RWPE2 (cell line): Measurements from ENCODE around the gene UBASH3A.
A peak's percentile ranks its signal among the peaks of the same experiment; 100 is the strongest.

Experiments used
- ATAC-seq: fragments of 200-7000 bp; cut with Tn5 transposase; 3 replicates; pipeline ENCODE4 v1.9.1; 2021; ENCODE audit warnings: low read depth
- DNase-seq: peaks from one replicate; pipeline ENCODE4 v3.0.0-alpha.2; 2020; ENCODE audit warnings: low spot score
- H3K27ac ChIP-seq: fragments of 450-650 bp; 2 replicates; pipeline ENCODE4 v1.5.1; 2017; ENCODE audit warnings: mild to moderate bottlenecking; ENCODE audit not compliant: poor library complexity, severe bottlenecking
- H3K27me3 ChIP-seq: fragments of 250-450 bp; sonication (Bioruptor Pico); 2 replicates; pipeline ENCODE4 v1.5.1; 2021; ENCODE audit warnings: mild to moderate bottlenecking, moderate library complexity; ENCODE audit not compliant: insufficient read depth, poor library complexity, severe bottlenecking
- H3K36me3 ChIP-seq: fragments of 250-450 bp; sonication (Bioruptor Pico); 2 replicates; pipeline ENCODE4 v1.5.1; 2020; ENCODE audit warnings: low read depth, mild to moderate bottlenecking, moderate library complexity
- H3K4me1 ChIP-seq: fragments of 250-450 bp; sonication (Bioruptor Pico); 2 replicates; pipeline ENCODE4 v1.5.1; 2021; ENCODE audit warnings: mild to moderate bottlenecking, moderate library complexity; ENCODE audit not compliant: insufficient read depth, poor library complexity, severe bottlenecking
- H3K4me3 ChIP-seq: fragments of 250-450 bp; sonication (Bioruptor Pico); 2 replicates; pipeline ENCODE4 v1.5.1; 2021; ENCODE audit warnings: mild to moderate bottlenecking, moderate library complexity; ENCODE audit not compliant: severe bottlenecking
- H3K9me3 ChIP-seq: fragments of 250-450 bp; sonication (Bioruptor Pico); 2 replicates; pipeline ENCODE4 v1.5.1; 2021; ENCODE audit warnings: mild to moderate bottlenecking, moderate library complexity; ENCODE audit not compliant: severe bottlenecking
- TF ChIP-seq, protein P1 (sequence below): fragments of 450-650 bp; IDR thresholded peaks from one replicate; pipeline ENCODE4 v1.5.1; 2017; ENCODE audit warnings: mild to moderate bottlenecking, moderate library complexity; ENCODE audit not compliant: poor library complexity, severe bottlenecking

Gene UBASH3A

DNA sequence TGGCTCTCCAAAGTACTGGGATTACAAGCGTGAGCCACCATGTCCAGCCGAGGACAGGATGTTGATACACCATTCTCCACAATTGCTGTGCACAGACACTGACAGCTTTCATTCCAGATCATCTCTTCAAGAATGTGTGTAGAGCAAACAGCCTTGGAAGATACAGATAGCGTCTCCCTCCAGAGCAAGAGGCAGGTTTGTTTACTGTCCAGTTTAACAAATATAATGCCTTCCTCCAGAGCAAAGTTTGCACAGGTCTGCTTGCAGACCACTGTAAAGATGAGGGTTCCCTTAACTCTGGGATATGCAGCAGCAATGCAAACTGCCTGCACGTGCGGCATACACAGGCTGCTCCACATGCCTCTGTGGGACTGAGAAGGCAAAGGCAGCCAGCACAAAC is 12.4 kb upstream of the UBASH3A start:
- Histone ChIP-seq H3K4me3 (no peak overlapping the region), H3K27ac (no peak overlapping the region), H3K9me3 (no peaks in the 10 kb centered on the region), H3K4me1 (peaks cover 7% of the 10 kb centered on the region), H3K36me3 (no peaks in the 10 kb centered on the region), H3K27me3 (no peaks in the 10 kb centered on the region)
- TF ChIP-seq, protein P1, sequence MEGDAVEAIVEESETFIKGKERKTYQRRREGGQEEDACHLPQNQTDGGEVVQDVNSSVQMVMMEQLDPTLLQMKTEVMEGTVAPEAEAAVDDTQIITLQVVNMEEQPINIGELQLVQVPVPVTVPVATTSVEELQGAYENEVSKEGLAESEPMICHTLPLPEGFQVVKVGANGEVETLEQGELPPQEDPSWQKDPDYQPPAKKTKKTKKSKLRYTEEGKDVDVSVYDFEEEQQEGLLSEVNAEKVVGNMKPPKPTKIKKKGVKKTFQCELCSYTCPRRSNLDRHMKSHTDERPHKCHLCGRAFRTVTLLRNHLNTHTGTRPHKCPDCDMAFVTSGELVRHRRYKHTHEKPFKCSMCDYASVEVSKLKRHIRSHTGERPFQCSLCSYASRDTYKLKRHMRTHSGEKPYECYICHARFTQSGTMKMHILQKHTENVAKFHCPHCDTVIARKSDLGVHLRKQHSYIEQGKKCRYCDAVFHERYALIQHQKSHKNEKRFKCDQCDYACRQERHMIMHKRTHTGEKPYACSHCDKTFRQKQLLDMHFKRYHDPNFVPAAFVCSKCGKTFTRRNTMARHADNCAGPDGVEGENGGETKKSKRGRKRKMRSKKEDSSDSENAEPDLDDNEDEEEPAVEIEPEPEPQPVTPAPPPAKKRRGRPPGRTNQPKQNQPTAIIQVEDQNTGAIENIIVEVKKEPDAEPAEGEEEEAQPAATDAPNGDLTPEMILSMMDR: no peak
- no peak for ATAC-seq
- DNase-seq: no peak

DNA sequence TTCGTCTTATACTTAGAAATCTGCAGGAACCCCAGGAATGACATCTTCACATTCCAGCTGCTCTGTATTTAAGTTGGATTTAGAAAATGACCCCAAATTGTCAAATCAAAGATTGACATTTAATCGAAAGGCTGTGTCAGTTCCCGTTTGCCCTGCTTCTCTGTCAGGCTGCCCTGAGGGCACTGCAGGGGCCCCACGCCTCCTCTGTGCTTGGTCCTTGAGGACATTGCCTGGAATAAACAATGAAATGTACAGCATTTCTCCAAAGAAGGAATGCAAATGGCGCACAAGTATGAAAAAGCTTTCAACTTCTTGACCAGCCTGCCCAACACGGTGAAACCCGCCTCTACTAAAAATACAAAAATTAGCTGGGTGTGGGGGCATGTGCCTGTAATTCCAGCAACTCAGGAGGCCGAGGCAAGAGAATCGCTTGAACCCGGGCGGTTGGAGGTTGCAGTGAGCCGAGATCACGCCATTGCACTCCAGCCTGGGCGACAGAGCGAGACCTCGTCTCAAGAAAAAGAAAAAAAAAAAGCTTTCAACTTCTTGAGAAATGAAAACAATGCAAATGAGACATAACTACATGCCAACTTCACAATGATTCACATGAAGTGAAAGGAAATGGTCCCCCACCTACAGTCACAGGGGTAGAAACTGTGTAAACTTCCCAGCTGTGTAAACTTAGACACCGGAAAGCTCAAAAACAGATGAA is 10.8 kb upstream of the UBASH3A start:
- Histone ChIP-seq H3K4me1 (peaks cover 8% of the 10 kb centered on the region), H3K27me3 (no peaks in the 10 kb centered on the region), H3K36me3 (no peaks in the 10 kb centered on the region), H3K4me3 (no peak overlapping the region), H3K9me3 (no peaks in the 10 kb centered on the region), H3K27ac (no peak overlapping the region)
- TF ChIP-seq, protein P1: no peak
- DNase-seq (no peak), ATAC-seq (no peak)

DNA sequence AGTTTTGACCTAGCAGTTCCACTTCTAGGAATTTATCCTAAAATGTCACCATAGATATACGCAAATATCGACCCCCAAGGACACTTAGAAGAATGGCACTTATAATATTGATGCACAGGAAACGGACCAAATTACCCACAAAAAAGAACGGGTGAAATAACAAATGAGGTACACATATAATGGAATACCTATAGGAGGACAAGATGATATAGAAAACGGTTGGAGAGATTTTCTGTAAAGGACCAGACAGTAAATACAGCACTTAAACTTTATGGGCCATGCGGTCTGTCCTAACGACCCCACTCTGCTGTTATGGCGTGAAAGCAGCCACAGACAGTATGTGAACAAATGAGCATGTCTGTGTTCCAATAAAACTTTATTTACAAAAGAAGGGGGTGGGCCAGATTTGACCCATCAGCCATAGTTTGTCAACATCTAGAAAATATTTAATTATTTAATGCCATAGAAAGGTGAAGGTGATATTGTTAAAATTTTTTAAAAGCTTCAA is 10.2 kb upstream of the UBASH3A start:
- Histone ChIP-seq H3K27ac (no peak overlapping the region), H3K27me3 (no peaks in the 10 kb centered on the region), H3K36me3 (no peaks in the 10 kb centered on the region), H3K4me1 (peaks cover 8% of the 10 kb centered on the region), H3K9me3 (no peaks in the 10 kb centered on the region), H3K4me3 (no peak overlapping the region)
- ATAC-seq (no peak), DNase-seq (no peak)
- TF ChIP-seq, protein P1: no peak

DNA sequence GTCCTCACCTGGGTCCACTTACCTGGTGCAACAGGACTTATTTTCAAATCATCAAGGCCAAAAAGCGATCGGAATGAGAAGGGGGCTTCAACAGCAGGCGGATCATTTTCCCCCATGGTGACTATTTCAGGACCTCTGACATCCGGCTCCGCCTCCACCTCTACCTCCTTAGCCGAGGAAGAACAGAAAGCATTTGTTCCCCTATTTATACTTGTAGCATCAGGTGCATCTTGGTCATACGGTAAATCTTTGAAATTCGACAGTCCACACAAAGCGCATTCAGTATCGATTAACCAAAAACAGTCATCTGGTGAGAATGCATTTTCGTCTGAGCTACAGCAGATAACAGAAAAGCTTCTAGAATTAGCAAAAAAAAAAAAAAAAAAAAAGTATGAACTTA is 8.4 kb upstream of the UBASH3A start:
- Histone ChIP-seq H3K4me3 (no peak overlapping the region), H3K4me1 (peaks cover 8% of the 10 kb centered on the region), H3K27me3 (no peaks in the 10 kb centered on the region), H3K9me3 (no peaks in the 10 kb centered on the region), H3K27ac (no peak overlapping the region), H3K36me3 (no peaks in the 10 kb centered on the region)
- TF ChIP-seq, protein P1: no peak
- ATAC-seq (no peak), DNase-seq (no peak)

DNA sequence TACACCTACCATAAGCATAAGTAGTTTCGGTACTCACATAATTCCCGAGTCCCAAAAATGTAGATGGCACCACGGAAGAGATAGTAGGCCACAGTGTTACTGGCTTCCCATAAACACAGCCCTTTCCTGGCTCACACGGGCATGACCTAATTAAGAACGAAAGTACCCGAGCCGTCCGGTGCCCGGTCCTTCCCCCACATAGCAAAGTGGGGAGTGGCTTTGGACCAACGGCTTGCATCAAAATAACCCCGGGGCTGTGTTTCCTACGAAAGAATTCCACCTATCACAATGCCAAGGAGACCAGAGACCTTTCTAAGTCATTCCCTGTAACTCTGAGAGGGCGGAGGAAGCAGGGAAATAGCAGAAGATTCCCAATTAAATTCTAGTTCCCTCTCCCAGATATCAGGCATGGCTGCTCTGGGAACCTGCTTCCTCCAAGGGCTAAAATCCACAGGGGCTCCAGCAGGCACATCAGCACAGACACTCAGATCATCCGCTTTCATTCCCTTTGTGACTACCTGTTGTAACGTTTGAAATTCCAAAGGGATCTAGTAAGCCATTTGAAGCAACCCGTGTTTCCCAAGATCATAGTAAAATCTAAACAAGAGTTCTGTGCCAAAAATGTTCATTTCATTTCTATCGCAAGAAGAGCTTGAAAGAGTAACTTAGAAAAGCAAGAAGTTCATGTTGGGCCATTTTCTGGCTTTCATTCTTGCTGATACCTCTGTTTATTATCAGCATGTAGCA is 7.6 kb upstream of the UBASH3A start, which contains the start of gene TMPRSS3:
Gene TMPRSS3 (minus strand): TSS at position 148 of the 747 bp plus-strand sequence. CDS start 635 bp downstream, outside the sequence.
- TF ChIP-seq, protein P1: no peak
- Histone ChIP-seq H3K4me3 (no peak within 1 kb of the TSS), H3K27me3 (no peaks in the 10 kb centered on the region), H3K9me3 (no peaks in the 10 kb centered on the region), H3K36me3 (no peaks in the 10 kb centered on the region), H3K4me1 (peaks cover 10% of the 10 kb centered on the region), H3K27ac (no peak within 1 kb of the TSS)
- peak; percentile 82 for ATAC-seq
- DNase-seq: no peak
